Tibial nerve (tissue), 4 donors: ENCODE data around the gene MYRF. TPM values are rescaled to one million over a fixed set of nuclear protein-coding genes. Genes with fewer than 3 reads are reported as not detected.

Source experiments
- DNase-seq, 2 donors: peaks; one replicate each; pipeline ENCODE4 v3.0.0-alpha.2; 2019; ENCODE audit warnings: low spot score in 2 of 2
- H3K27ac ChIP-seq, 4 donors: fragments of 200-600 bp; sonication (generic) in 3 of 4; one replicate each; pipeline ENCODE4 v1.5.1; 2017 to 2019; ENCODE audit warnings: mild to moderate bottlenecking in 1 of 4
- H3K27me3 ChIP-seq, 2 donors: fragments of 200-600 bp; sonication (generic) in 1 of 2; one replicate each; pipeline versions ENCODE4 v1.5.1 to v1.6.0; 2017 to 2019
- H3K36me3 ChIP-seq, 3 donors: fragments of 200-600 bp; sonication (generic); one replicate each; pipeline ENCODE4 v1.5.1; 2018 to 2019
- H3K4me1 ChIP-seq, 4 donors: fragments of 200-600 bp; sonication (generic) in 3 of 4; one replicate each; pipeline ENCODE4 v1.5.1; 2017 to 2019
- H3K4me3 ChIP-seq, 4 donors: fragments of 200-600 bp; sonication (generic) in 3 of 4; one replicate each; pipeline ENCODE4 v1.5.1; 2017 to 2019; ENCODE audit warnings: mild to moderate bottlenecking in 1 of 4, moderate library complexity in 1 of 4
- H3K9me3 ChIP-seq, 4 donors: fragments of 200-600 bp; sonication (generic) in 3 of 4; one replicate each; pipeline ENCODE4 v1.5.1; 2017 to 2019
- EP300 ChIP-seq, 2 donors: sonication (generic); formaldehyde crosslinking; IDR thresholded peaks; one replicate each; pipeline ENCODE4 v1.6.1; 2017; ENCODE audit warnings: antibody characterized with exemption in 2 of 2, mild to moderate bottlenecking in 1 of 2
- POLR2A ChIP-seq, 2 donors: fragments of 450-650 bp; IDR thresholded peaks; one replicate each; pipeline ENCODE4 v1.6.1; 2017; ENCODE audit warnings: antibody characterized with exemption in 2 of 2, mild to moderate bottlenecking in 2 of 2, moderate library complexity in 2 of 2
- WGBS, 2 donors: methylation state at CpG; one replicate each; pipeline ENCODE4 v1.1.5; 2018; 5-methylcytosine and 5-hydroxymethylcytosine counted together
- total RNA-seq, 4 donors: library from RNA; depleted of rRNA; stranded (reverse); fragments of >200 nt; gene quantifications; one replicate each; pipeline ENCODE4 v1.1.0, GENCODE V29; 2016
- TF ChIP-seq, protein P1 (sequence below), 5 experiments: fragments of 200-600 bp in 3 of 5; fragments of 450-650 bp in 2 of 5; sonication (generic) in 3 of 5; IDR thresholded peaks; one replicate each; pipeline ENCODE4 v1.5.1; 2016 to 2019; ENCODE audit warnings: antibody characterized with exemption in 5 of 5, mild to moderate bottlenecking in 3 of 5, moderate library complexity in 2 of 5

The MYRF gene
- total RNA-seq, 4 donors from 2014 or later = 1.0 to 7.5 (median 2.1) TPM

DNA sequence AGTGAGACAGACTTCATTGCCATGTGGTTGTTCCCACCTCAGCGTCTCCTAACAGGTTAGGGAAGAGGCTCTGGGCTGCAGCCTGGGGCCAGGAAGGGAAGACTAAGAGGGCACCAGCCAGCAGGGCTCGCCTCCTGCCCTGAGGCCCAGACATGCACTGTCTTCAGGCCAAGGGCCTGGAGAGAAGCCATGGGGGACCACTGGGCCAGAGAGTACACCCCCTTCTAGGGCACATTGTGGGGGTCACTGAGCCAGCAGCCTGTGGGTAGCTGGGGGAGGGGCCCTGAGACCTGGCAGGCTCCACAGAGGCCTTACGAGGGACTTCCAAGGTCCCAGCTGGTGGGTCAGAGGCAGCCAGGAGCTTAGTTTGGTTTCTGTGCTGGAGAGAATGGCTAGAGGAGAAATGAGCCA, 25.0 kb upstream of the MYRF start:
- no peak overlapping the region for H3K4me3 ChIP-seq
- H3K4me1 ChIP-seq = peaks cover 0 to 20% (median under 1%) of the 10 kb centered on the region in 4 donors
- no peak overlapping the region for H3K27ac ChIP-seq
- TF ChIP-seq EP300 (IDR thresholded peaks at IDR 0.05) (no peak), POLR2A (IDR thresholded peaks at IDR 0.05) (no peak)
- TF ChIP-seq, protein P1, sequence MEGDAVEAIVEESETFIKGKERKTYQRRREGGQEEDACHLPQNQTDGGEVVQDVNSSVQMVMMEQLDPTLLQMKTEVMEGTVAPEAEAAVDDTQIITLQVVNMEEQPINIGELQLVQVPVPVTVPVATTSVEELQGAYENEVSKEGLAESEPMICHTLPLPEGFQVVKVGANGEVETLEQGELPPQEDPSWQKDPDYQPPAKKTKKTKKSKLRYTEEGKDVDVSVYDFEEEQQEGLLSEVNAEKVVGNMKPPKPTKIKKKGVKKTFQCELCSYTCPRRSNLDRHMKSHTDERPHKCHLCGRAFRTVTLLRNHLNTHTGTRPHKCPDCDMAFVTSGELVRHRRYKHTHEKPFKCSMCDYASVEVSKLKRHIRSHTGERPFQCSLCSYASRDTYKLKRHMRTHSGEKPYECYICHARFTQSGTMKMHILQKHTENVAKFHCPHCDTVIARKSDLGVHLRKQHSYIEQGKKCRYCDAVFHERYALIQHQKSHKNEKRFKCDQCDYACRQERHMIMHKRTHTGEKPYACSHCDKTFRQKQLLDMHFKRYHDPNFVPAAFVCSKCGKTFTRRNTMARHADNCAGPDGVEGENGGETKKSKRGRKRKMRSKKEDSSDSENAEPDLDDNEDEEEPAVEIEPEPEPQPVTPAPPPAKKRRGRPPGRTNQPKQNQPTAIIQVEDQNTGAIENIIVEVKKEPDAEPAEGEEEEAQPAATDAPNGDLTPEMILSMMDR (IDR thresholded peaks at IDR 0.05) = no peak
- H3K27me3 ChIP-seq = no peaks in the 10 kb centered on the region
- WGBS, 2 donors = 81 to 90% methylated on average over 2 to 3 of the region's 3 CpGs
- DNase-seq = no peak
- H3K36me3 ChIP-seq = peaks cover 0 to 94% (median 0%) of the 10 kb centered on the region in 3 donors
- H3K9me3 ChIP-seq = no peaks in the 10 kb centered on the region

DNA sequence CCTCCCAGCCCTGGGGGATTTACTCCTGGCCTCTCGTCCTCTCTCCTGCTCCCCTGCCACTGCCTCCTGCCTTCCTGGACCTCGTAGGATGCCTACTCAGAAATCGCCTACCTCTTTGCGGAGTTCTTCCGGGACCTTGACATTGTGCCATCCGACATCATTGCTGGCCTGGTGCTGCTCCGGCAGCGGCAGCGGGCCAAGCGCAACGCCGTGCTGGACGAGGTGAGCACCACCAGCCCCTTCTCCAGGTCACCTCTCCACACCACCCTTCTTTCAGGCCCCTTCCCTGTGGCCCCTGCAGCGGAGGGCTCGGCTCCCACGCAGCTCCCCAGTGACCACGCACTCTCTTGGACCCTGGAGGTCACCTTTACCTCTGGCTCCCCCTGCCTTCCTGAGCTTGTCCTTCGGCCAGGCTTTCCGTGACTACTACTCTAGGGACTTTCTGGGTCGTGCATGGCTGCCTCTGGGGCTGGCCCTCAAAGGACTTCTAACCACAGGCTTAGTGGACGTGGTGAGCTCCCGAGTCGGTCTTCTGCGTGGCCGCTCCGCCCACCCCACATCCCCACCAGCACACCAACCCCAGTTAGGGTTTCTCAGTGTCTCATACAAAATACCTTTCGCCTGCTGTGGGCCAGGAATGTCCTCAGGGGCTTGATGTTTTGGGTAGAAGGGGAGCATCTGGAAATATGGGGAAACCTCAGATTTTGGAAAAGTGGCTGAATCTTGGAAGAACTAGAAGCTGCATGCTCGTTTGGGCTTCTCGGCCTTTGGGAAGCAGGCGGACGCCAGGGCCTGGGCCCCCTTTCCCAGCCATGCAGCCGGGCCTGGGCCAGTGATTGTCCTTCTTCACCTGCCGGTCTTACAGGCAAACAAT, 24.1 kb upstream of the MYRF start:
- no peaks in the 10 kb centered on the region for H3K9me3 ChIP-seq
- H3K4me1 ChIP-seq = peaks cover 0 to 29% (median 5%) of the 10 kb centered on the region in 4 donors
- DNase-seq = no peak
- no peak overlapping the region for H3K27ac ChIP-seq
- no peaks in the 10 kb centered on the region for H3K27me3 ChIP-seq
- no peak overlapping the region for H3K4me3 ChIP-seq
- TF ChIP-seq EP300 (IDR thresholded peaks at IDR 0.05) (no peak), POLR2A (IDR thresholded peaks at IDR 0.05) (no peak)
- TF ChIP-seq, protein P1 (IDR thresholded peaks at IDR 0.05) = no peak
- peaks cover 0 to 85% (median 0%) of the 10 kb centered on the region in 3 donors for H3K36me3 ChIP-seq
- 85 to 88% methylated on average over 33 of the region's 33 CpGs for WGBS, 2 donors

DNA sequence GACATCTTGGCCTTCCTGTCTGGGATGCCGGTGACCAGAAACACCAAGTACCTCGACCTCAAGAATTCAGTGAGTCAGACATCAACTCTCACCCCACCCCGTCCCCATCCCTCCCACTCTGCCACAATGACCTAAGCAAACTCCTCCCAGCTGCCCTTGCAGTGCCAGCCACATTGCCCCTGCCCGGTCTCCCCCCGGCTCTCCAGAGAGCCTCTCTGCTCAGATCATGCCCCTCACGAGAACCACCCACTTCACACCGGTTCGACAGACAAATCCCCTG, 23.6 kb upstream of the MYRF start:
- H3K27ac ChIP-seq = no peak overlapping the region
- DNase-seq = no peak
- H3K4me3 ChIP-seq = no peak overlapping the region
- TF ChIP-seq EP300 (IDR thresholded peaks at IDR 0.05) = no peak
- H3K27me3 ChIP-seq = no peaks in the 10 kb centered on the region
- peaks cover 0 to 33% (median 5%) of the 10 kb centered on the region in 4 donors for H3K4me1 ChIP-seq
- H3K9me3 ChIP-seq = no peaks in the 10 kb centered on the region
- H3K36me3 ChIP-seq = peaks cover 0 to 79% (median 0%) of the 10 kb centered on the region in 3 donors
- 62 to 65% methylated on average over 8 of the region's 8 CpGs for WGBS, 2 donors

DNA sequence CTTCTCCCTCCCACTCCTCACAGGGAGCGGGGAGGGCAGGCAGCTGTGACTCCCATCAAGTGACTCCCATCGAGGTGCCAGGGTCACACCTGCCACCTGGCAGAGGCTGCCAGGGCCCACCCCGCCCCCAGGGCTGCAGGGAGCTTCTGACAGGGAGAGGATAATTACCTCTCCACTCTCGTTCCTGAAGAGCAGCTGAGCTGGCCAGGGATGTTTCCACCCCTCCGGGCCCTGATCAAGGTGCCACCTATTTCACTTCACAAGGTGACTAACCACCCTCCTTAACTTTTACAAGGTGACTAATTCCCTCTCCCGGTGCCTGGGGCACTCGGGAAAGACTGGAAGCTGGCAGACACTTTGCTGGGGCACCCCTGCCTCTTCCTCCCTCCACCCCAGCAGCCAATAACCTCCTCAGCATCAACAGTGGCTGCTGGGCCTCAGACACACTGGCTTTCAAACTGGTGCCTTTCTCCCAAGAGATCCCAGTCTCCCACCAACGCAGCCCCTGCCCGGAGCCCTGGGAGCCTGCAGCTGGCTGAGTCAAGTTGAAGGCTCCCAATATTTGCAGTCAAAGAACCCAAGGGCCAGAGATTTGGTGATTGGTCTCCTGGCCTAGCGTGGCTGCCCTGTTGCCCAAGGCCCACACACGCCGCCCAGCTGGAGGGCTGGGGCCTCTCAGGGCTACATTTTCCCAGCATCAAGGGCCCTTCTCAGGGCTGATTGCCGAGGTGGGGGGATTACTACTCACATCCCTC, 22.0 kb upstream of the MYRF start:
- TF ChIP-seq, protein P1 (IDR thresholded peaks at IDR 0.05) = no peak
- TF ChIP-seq POLR2A (IDR thresholded peaks at IDR 0.05) = no peak
- no peak for TF ChIP-seq EP300 (IDR thresholded peaks at IDR 0.05)
- H3K36me3 ChIP-seq = peaks cover 0 to 77% (median 0%) of the 10 kb centered on the region in 3 donors

GRCh38 chr11:61731211-61731951, 21.1 kb upstream of the MYRF start:
- TF ChIP-seq, protein P1 (IDR thresholded peaks at IDR 0.05) = no peak
- TF ChIP-seq POLR2A (IDR thresholded peaks at IDR 0.05) = no peak
- no peak for TF ChIP-seq EP300 (IDR thresholded peaks at IDR 0.05)
- WGBS, 2 donors = 73 to 79% methylated on average over 16 to 19 of the region's 19 CpGs

More for the DNA sequence above, 22.0 kb upstream of the MYRF start:
- 78 to 88% methylated on average over 11 to 13 of the region's 13 CpGs for WGBS, 2 donors
- Histone ChIP-seq H3K4me3 (no peak overlapping the region), H3K9me3 (no peaks in the 10 kb centered on the region), H3K4me1 (peaks cover 0 to 27% (median 5%) of the 10 kb centered on the region in 4 donors), H3K27ac (peak overlapping the region in 1 of 4 donors; percentile 76), H3K27me3 (no peaks in the 10 kb centered on the region)
- DNase-seq = no peak

More at GRCh38 chr11:61731211-61731951, 21.1 kb upstream of the MYRF start:
- Histone ChIP-seq H3K4me3 (no peak overlapping the region), H3K27ac (peak overlapping the region in 3 of 4 donors; percentile 19 to 76 (median 60)), H3K27me3 (no peaks in the 10 kb centered on the region), H3K4me1 (peaks cover 0 to 27% (median 5%) of the 10 kb centered on the region in 4 donors), H3K36me3 (peaks cover 0 to 77% (median 0%) of the 10 kb centered on the region in 3 donors), H3K9me3 (no peaks in the 10 kb centered on the region)
- DNase-seq = no peak
